NCI-H2107 treated with DMSO at 0.1 percent for 48 hours (cell line): ENCODE measurements around the gene KCNK7.
A peak's percentile ranks its signal among the peaks of the same experiment; 100 is the strongest.

Source experiments
- DNase-seq: peaks from one replicate; lab custom pipeline; 2025; ENCODE audit not compliant: unreplicated experiment; lab: John Stamatoyannopoulos, UW

Gene KCNK7

GRCh38 chr11:65629579-65629978, 34.0 kb upstream of the KCNK7 start:
- DNase-seq: no peak

GRCh38 chr11:65627202-65627601, 31.6 kb upstream of the KCNK7 start:
- no peak for DNase-seq

GRCh38 chr11:65625628-65626342, 30.2 kb upstream of the KCNK7 start:
- peak; percentile 34 for DNase-seq

GRCh38 chr11:65624931-65625627, 29.5 kb upstream of the KCNK7 start:
- no peak for DNase-seq

- DNase-seq: no peak
Measured at GRCh38 chr11:65623852-65624616, 28.4 kb upstream of the KCNK7 start.

GRCh38 chr11:65623177-65623576, 27.6 kb upstream of the KCNK7 start:
- no peak for DNase-seq

GRCh38 chr11:65622011-65622410, 26.4 kb upstream of the KCNK7 start:
- DNase-seq: no peak

- DNase-seq: no peak
Measured at GRCh38 chr11:65621460-65621859, 25.9 kb upstream of the KCNK7 start.

- DNase-seq: no peak
Measured at GRCh38 chr11:65620666-65621065, 25.1 kb upstream of the KCNK7 start.

- DNase-seq: no peak
Measured at GRCh38 chr11:65619281-65619928, 23.8 kb upstream of the KCNK7 start.

GRCh38 chr11:65618763-65619162, 23.2 kb upstream of the KCNK7 start:
- DNase-seq: no peak

- DNase-seq: no peak
Measured at GRCh38 chr11:65617990-65618751, 22.6 kb upstream of the KCNK7 start.

GRCh38 chr11:65617136-65617850, 21.7 kb upstream of the KCNK7 start:
- no peak for DNase-seq

- DNase-seq: no peak
Measured at GRCh38 chr11:65616575-65617001, 21.0 kb upstream of the KCNK7 start.

- DNase-seq: no peak
Measured at GRCh38 chr11:65615950-65616574, 20.5 kb upstream of the KCNK7 start.

- peak; percentile 100 for DNase-seq
Measured at GRCh38 chr11:65615229-65615949, 19.8 kb upstream of the KCNK7 start, which contains the start of gene PCNX3. Gene PCNX3, plus strand, starts transcription at chr11:65615776. Its CDS starts 536 bp downstream, at chr11:65616312.

- DNase-seq: no peak
Measured at GRCh38 chr11:65613091-65613928, 17.7 kb upstream of the KCNK7 start.

GRCh38 chr11:65612691-65613090, 17.1 kb upstream of the KCNK7 start:
- DNase-seq: no peak
